ENCODE results near the gene ALPK3. TPM values are rescaled to one million over a fixed set of nuclear protein-coding genes. Genes with fewer than 3 reads are reported as not detected.

ALPK3 gene
- total and polyA plus RNA-seq, 9 of the 15 experiments (the other 6 are each of a cell fraction or from before 2014, with no cell fraction given) = 0.04 to 1.0 (median 0.07) TPM; not detected in 2

GRCh38 chr15:84823282-84823878 lies 6.2 kb downstream of the ALPK3 start:
- Histone ChIP-seq H3K9ac (ENCODE audit: insufficient read depth in 1 of 2, low read depth in 2 of 2, low read length in 2 of 2) (no peak overlapping the region), H3K4me1 (replicated peaks in 1 of 2; ENCODE audit: control insufficient read depth in 2 of 2, insufficient read depth in 2 of 2, low read length in 2 of 2) (peaks cover 19 to 30% of the 10 kb centered on the region in 2 experiments; a peak in 4 of 5 replicates), H3K9me1 (ENCODE audit: control insufficient read depth, insufficient read depth, low read length) (no peaks in the 10 kb centered on the region), H3K4me3 (no peak overlapping the region), H4K20me1 (replicated peaks; ENCODE audit: control insufficient read depth, insufficient read depth, low read length) (no peaks in the 10 kb centered on the region), H3K27ac (ENCODE audit: extremely low read depth, low read depth, low read length) (no peak overlapping the region), H3K4me2 (ENCODE audit: insufficient read depth, low read length) (no peak overlapping the region), H2AFZ (ENCODE audit: low read depth, low read length) (no peak overlapping the region), H3K9me3 (replicated peaks; ENCODE audit: control insufficient read depth, insufficient read depth, low read depth, low read length) (no peaks in the 10 kb centered on the region), H3K27me3 (ENCODE audit: control insufficient read depth in 2 of 2, insufficient read depth in 2 of 2, low read length in 2 of 2) (no peaks in the 10 kb centered on the region), H3K36me3 (ENCODE audit: control insufficient read depth, insufficient read depth, low read length) (no peaks in the 10 kb centered on the region), H3K79me2 (ENCODE audit: control insufficient read depth, insufficient read depth, low read length) (no peaks in the 10 kb centered on the region)
- DNase-seq (ENCODE audit: extremely low read depth in 1 of 4, low spot score in 3 of 4) = no peak
- in situ Hi-C loops (cut with MboI) = no loop called here
- 50% methylated on average over 3 of the region's 3 CpGs for WGBS (ENCODE audit: insufficient coverage, low coverage, missing lambda C conversion rate)
- intact Hi-C loops (cut with micrococcal nuclease) = loop anchor here (10.0 kb wide), 1 partner anchor 191 kb away; no protein-coding TSS in a partner anchor
- no TSS peak for BruUV-seq (replicated peaks)
- TF ChIP-seq ZNF41 (CRISPR knock-in tag; conservative IDR thresholded peaks at IDR 0.05) = no peak
- TF ChIP-seq RFX1 (IDR thresholded peaks at IDR 0.05) = peak; percentile 67
- no peak for TF ChIP-seq KLF13 (tag; IDR thresholded peaks at IDR 0.05; ENCODE audit: borderline replicate concordance, low read depth)
- no peak for TF ChIP-seq NR3C1 (CRISPR knock-in tag; IDR thresholded peaks at IDR 0.05)
- TF ChIP-seq CCAR2 (IDR thresholded peaks at IDR 0.05; ENCODE audit: low read depth, low read length) = no peak
- TF ChIP-seq ZSCAN29 (IDR thresholded peaks at IDR 0.05) = no peak
- no peak for TF ChIP-seq GTF2A2 (tag; IDR thresholded peaks at IDR 0.05)
- no peak for TF ChIP-seq CTBP1 (IDR thresholded peaks at IDR 0.05; ENCODE audit: borderline replicate concordance)
- TF ChIP-seq USF2 (CRISPR knock-in tag; IDR thresholded peaks at IDR 0.05) = 0 out of 2 replicates have a peak, but pooled peaks have one; percentile 29
- TF ChIP-seq TCF15 (CRISPR knock-in tag; IDR thresholded peaks at IDR 0.05) = no peak
- no peak for TF ChIP-seq ZNF354B (CRISPR knock-in tag; IDR thresholded peaks at IDR 0.05)
- peak; percentile 52; the same call in 1 of the 2 replicates for TF ChIP-seq TOE1 (IDR thresholded peaks at IDR 0.05; ENCODE audit: borderline replicate concordance)
- TF ChIP-seq TOE1 (CRISPR knock-in tag; IDR thresholded peaks at IDR 0.05; ENCODE audit: borderline replicate concordance, low read depth) = no peak
- TF ChIP-seq ZNF121 (CRISPR knock-in tag; conservative IDR thresholded peaks at IDR 0.05) = no peak
- TF ChIP-seq TFE3 (CRISPR knock-in tag; IDR thresholded peaks at IDR 0.05) = peak; percentile 83
- peak; percentile 52; the same call in 1 of the 2 replicates for TF ChIP-seq RAD51 (IDR thresholded peaks at IDR 0.05; ENCODE audit: borderline replicate concordance, low read depth)
- FAIRE-seq = no peak
- ChIA-PET POLR2A (interaction anchor here (1.0 to 1.1 kb wide), 2 partner anchors 58 to 107 kb away, joined by 3 read pairs; partner anchors contain the start of gene SEC11A), CTCF (ENCODE audit: low intra/inter-chr PET ratio) (no interaction called here)
- no peak for ATAC-seq

All from K562 (cell line).